GM18498 (cell line): ENCODE data around the gene TRNT1.

ENCODE experiments used
- ATAC-seq: cut with Tn5 transposase; IDR thresholded peaks from one replicate; pipeline ENCODE4 v1.9.1; 2021; ENCODE audit warnings: mild to moderate bottlenecking, moderate library complexity; ENCODE audit not compliant: unreplicated experiment

Gene TRNT1

GRCh38 chr3:3110749-3111361, 15.9 kb upstream of the TRNT1 start:
- ATAC-seq: peak; percentile 36

DNA sequence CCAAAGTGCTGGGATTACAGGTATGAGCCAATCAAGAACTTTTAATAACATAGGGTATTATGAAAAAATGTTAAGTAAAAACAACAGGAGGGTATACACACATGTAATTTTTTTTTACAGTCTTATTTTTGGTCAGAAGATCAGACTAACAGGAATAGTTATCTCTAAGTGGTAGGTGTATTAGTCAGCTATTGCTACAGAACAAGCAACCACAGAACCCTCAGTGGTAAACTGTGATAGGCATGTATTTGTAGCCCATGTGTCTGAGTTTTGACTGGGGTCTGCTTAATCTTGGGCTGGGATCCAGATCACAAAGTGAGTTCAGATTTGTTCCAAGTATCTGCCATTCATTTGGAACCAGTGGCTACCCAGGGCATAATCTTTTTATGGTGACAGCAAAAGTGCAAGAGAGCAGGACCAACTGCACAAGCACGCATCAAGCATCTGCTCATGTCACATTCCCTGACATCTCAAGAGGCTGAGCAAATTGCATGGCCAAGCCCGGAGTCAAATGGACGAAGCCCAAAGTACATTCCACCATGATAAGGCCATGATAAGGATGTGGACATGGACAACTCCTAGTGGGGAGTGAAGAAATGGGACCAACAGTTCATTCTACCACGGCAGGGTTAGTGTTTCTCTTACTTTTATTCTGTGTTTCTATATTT, 13.6 kb upstream of the TRNT1 start:
- no peak for ATAC-seq

DNA sequence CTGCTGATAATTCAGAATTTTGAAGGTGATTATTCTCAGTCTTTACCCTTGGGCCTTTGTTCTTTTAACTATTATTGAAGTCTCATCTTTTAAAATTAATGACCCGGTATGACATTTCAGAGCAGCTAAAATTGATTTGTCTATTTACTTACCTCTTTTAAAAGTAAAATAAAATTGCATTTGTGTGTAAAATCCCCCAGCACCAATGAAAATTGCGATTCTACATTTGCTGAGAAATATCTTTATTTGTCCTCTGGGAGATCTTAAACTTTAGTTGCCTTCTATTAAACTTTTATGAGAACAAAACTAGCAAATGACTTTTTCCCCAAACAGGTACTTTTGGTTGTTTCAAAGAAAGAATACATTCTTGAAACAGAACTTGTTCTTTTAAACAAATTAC, 9.1 kb upstream of the TRNT1 start:
- ATAC-seq: no peak

GRCh38 chr3:3119393-3119851, 7.3 kb upstream of the TRNT1 start:
- no peak for ATAC-seq

DNA sequence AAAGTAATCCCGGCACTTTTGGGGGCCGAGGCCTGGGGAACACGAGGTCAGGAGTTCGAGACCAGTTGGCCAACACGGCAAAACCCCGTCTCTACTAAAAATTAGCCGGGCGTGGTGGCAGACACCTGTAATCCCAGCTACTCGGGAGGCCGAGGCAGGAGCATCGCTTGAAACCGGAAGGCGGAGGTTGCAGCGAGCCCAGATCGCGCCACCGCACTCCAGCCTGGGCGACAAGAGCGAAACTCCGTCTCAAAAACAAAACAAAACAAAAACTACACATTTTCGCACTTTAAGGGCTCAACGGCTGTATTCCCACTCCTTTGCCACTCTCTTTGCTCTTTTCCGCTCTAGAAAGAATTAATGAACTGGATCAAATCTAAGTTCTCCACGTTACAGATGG, 763 bp upstream of the TRNT1 start:
- ATAC-seq: no peak

- ATAC-seq: peak; percentile 29
These were observed 781 bp downstream of the TRNT1 start for GRCh38 chr3:3127432-3128010.

DNA sequence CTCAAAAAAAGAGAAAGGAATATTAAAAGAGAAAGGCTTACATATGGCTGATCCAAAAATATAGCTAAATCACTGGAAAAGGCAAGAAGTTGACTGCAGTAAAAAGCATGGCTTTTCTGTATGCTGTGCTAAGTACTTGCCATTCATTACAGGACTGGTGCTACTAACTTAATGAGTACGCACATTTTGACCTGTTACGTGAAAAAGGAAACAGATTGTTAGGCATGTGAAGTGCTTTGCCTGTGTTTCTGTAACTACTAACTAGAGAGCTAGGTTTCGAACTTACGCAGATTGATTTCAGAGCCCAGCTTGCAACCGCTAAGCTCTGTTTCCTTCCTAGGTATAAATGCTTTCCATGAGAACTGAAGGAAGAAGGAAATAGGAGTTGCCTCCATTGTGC, 2.8 kb downstream of the TRNT1 start:
- no peak for ATAC-seq

GRCh38 chr3:3133500-3133899, 6.8 kb downstream of the TRNT1 start:
- ATAC-seq: no peak

DNA sequence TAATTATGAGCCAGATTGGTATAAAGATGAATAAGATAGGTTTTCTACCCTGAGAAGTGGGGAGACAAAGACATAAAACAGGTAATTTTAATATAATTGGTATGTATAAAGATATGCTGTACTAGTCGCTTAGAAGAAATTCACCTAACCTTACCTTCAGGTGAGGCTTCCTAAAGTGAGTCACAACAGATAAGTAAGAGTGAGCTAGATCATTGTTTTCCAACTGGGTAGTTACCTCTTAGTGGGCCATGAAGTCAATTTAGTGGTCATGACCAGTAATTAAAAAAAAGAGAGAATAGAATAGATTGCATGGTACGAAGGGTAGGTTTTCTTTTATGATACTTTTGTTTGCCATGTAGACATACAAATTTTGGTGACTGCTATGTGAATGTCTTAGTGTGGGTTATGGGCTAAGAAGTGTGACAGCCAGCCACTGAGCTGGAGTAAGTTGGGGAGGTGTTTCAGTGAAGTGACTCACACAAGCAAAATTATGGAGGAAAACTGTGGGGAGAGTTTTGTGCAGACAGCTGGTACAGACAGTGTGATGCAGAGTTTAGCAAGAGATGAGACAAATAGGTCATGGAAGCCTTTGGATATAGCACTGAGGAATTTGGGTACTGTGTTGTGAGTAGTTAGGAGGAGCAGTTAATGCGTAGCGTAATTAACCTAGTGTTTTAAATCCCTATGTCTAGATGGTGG, 8.2 kb downstream of the TRNT1 start:
- ATAC-seq: no peak

DNA sequence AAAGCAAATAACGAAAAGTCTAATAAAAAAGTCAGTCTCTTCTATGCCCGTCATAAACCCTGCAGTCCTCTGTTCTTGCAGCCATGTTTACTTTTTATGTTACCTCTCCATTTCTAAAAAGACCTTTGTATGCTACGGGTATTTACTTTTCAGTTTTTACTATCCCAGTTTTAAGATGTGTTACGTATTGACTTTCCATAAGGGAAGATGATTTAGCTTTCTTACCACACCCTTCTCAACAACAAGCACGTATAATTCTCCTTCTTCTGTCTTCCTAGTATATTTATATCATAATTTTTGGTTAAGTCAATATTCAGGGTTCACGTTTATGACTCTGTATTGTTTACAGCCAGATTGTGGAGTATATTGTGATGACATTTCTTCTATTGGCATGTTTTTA, 10.8 kb downstream of the TRNT1 start:
- no peak for ATAC-seq

DNA sequence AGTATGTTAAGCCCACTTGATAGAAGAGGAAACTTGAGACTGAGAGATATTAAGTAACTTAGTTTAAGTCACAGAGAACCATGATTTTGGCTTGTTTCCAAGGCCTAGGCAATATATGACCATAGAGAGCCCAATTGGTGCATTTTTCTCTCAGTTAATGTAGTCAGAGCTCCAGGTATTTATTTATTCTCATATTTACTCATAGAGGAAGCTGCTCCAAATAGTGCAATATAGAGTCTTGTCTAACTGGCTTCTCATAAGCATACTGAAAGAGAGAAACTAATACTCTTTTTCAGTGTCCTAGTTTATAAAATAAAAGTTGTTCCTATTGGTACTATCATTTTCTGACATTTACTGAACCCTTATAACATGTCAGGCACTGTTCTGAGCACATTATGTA, 15.2 kb downstream of the TRNT1 start:
- ATAC-seq: no peak

- no peak for ATAC-seq
These were observed 19.1 kb downstream of the TRNT1 start for GRCh38 chr3:3145831-3146230.

- ATAC-seq: no peak
These were observed 22.8 kb downstream of the TRNT1 start for GRCh38 chr3:3149560-3149959.

GRCh38 chr3:3151513-3151912, 24.8 kb downstream of the TRNT1 start:
- ATAC-seq: no peak

- ATAC-seq: no peak
These were observed 28.3 kb downstream of the TRNT1 start for GRCh38 chr3:3154879-3155610.

DNA sequence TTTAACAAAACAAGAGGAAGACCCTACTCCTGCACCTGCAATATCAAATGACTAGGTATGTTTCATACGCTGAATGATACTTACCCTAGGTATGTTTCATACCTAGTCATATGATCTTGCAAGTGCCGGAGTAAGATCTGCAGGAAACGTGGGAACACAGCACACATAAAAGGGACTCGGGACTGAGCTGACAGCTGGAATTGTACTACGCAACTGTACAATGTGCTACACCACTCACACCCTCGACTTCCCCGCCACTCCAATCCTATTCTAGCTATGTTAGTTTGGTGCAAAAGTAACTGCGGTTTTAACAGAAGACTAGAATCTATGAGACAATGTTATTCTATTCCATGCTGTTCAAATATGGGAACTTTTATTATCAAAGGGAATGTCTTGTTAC, 30.7 kb downstream of the TRNT1 start:
- ATAC-seq: no peak

DNA sequence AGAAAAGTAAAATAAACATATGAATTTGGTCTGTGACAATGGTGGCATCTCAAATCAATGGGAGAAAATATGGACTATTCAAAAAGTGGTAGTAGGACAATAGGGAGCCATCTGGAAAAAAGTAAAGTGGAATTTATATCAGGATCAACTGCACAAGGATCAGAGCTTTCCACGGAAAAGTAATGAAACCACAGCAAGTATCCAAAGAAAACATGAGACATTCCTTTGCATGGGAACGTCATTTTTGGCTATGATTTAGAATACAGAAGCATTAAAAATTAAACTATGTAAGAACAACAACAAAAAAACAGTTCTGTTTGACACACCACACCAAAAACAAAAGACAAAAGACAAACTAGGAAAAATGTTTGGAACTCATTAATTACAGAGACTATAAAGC, 34.1 kb downstream of the TRNT1 start:
- ATAC-seq: no peak

GRCh38 chr3:3165241-3165640, 38.5 kb downstream of the TRNT1 start:
- no peak for ATAC-seq

GRCh38 chr3:3165650-3166049, 38.9 kb downstream of the TRNT1 start:
- no peak for ATAC-seq

- peak; percentile 52 for ATAC-seq
These were observed 44.3 kb downstream of the TRNT1 start for GRCh38 chr3:3170998-3171397.

DNA sequence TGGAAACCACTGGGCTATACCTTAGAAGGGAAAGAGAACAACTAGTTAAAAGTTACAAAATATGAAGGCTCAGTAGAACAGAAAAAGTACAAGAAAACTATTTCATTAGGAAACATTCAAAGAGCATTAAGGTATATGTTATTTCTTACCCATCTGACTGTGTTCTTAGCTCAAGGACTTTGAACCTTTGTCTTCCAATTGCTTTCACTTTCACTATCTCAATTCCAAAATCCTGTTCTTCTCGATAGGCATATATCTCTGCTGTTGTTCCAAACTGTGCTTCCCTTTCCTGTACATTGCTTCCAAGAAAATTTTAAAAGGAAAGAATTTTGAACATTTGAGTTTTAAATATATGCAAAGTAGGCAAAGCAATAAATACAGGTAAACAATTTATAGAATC, 45.9 kb downstream of the TRNT1 start:
- no peak for ATAC-seq
